ENCODE results near the gene RAB7A.
"Not testable (repeated sequence)": the region's sequence is repeated elsewhere in the genome, so short reads cannot be mapped to it uniquely, and the experiment has no call there.

RAB7A gene

DNA sequence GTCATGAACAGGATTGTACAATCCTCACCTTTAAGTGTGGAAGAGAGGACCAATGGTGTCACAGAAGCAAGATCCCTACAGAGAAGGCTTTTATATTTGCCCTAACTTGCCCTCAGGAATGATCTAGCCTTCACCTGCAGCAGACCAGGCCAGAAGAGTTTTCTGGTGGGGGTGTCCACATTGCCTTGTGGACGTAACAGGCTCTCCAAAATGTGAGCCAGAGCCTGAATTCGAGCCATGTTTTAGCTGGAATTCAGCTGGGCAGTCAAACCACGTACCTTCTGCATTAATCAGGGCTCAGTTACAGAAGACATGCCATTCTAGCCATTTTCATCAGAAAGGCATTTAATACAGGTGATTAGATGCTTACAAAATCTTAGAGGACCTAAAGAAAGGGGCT, 23.6 kb upstream of the RAB7A start:
- DNase-seq (ENCODE audit: low spot score in 2 of 2), result no peak
- no peak for ATAC-seq (ENCODE audit: low read depth)
- Mint-ChIP-seq H3K4me1 (peaks cover 5% of the 10 kb centered on the region), H3K36me3 (no peaks in the 10 kb centered on the region), H3K27me3 (no peaks in the 10 kb centered on the region), H3K9me3 (no peaks in the 10 kb centered on the region), H3K27ac (no peak overlapping the region), H3K4me3 (no peak overlapping the region)

- H3K27ac Mint-ChIP-seq, result no peak overlapping the region
- no peaks in the 10 kb centered on the region for H3K36me3 Mint-ChIP-seq
- no peak overlapping the region for H3K4me3 Mint-ChIP-seq
- DNase-seq (ENCODE audit: low spot score in 2 of 2), result no peak
- H3K4me1 Mint-ChIP-seq, result peaks cover 5% of the 10 kb centered on the region
- H3K27me3 Mint-ChIP-seq, result no peaks in the 10 kb centered on the region
- H3K9me3 Mint-ChIP-seq, result no peaks in the 10 kb centered on the region
- no peak for ATAC-seq (ENCODE audit: low read depth)
Measured at GRCh38 chr3:128703561-128703960, 22.4 kb upstream of the RAB7A start.

DNA sequence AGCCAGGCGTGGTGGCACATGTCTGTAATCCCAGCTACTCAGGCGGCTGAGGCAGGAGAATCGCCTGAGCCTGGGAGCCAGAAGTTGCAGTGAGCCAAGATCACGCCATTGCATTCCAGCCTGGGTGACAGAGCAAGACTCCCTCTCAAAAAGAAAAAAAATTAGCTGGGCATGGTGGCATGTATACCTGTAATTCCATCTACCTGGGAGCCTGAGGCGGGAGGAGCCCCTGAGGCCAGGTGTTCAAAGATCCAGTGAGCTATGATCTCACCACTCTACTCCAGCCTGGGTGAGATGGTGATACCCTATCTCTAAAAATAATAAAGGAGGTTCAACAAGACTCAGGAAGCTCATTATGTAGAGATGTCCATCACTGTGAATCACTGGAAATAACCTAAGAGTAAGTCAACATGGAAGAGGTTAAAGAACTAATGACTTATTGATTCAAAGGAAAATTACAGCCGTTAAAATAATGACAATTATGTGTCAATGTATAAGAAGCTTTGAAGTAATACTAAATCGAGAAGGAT, 19.8 kb upstream of the RAB7A start:
- DNase-seq (ENCODE audit: low spot score in 2 of 2), result no peak
- Mint-ChIP-seq H3K9me3 (no peaks in the 10 kb centered on the region), H3K27me3 (no peaks in the 10 kb centered on the region), H3K36me3 (no peaks in the 10 kb centered on the region), H3K4me1 (peaks cover 3% of the 10 kb centered on the region), H3K4me3 (no peak overlapping the region), H3K27ac (no peak overlapping the region)
- no peak for ATAC-seq (ENCODE audit: low read depth)

- H3K4me1 Mint-ChIP-seq, result no peaks in the 10 kb centered on the region
Measured at GRCh38 chr3:128707928-128708494, 18.0 kb upstream of the RAB7A start.

GRCh38 chr3:128709038-128709437, 16.9 kb upstream of the RAB7A start:
- no peak overlapping the region for H3K4me3 Mint-ChIP-seq
- no peaks in the 10 kb centered on the region for H3K36me3 Mint-ChIP-seq
- DNase-seq (ENCODE audit: low spot score in 2 of 2) (no peak), ATAC-seq (ENCODE audit: low read depth) (no peak)
- H3K27ac Mint-ChIP-seq, result no peak overlapping the region
- no peaks in the 10 kb centered on the region for H3K9me3 Mint-ChIP-seq
- H3K27me3 Mint-ChIP-seq, result no peaks in the 10 kb centered on the region
- no peaks in the 10 kb centered on the region for H3K4me1 Mint-ChIP-seq

More at GRCh38 chr3:128707928-128708494, 18.0 kb upstream of the RAB7A start:
- Mint-ChIP-seq H3K4me3 (no peak overlapping the region), H3K9me3 (no peaks in the 10 kb centered on the region), H3K27ac (no peak overlapping the region), H3K27me3 (no peaks in the 10 kb centered on the region), H3K36me3 (no peaks in the 10 kb centered on the region)
- ATAC-seq (ENCODE audit: low read depth), result no peak
- DNase-seq (ENCODE audit: low spot score in 2 of 2), result no peak

- DNase-seq (ENCODE audit: low spot score in 2 of 2), result no peak
- Mint-ChIP-seq H3K4me3 (no peak overlapping the region), H3K27me3 (no peaks in the 10 kb centered on the region), H3K27ac (no peak overlapping the region), H3K4me1 (no peaks in the 10 kb centered on the region), H3K36me3 (no peaks in the 10 kb centered on the region), H3K9me3 (no peaks in the 10 kb centered on the region)
- ATAC-seq (ENCODE audit: low read depth), result no peak
Measured at GRCh38 chr3:128709506-128710210, 16.3 kb upstream of the RAB7A start.

DNA sequence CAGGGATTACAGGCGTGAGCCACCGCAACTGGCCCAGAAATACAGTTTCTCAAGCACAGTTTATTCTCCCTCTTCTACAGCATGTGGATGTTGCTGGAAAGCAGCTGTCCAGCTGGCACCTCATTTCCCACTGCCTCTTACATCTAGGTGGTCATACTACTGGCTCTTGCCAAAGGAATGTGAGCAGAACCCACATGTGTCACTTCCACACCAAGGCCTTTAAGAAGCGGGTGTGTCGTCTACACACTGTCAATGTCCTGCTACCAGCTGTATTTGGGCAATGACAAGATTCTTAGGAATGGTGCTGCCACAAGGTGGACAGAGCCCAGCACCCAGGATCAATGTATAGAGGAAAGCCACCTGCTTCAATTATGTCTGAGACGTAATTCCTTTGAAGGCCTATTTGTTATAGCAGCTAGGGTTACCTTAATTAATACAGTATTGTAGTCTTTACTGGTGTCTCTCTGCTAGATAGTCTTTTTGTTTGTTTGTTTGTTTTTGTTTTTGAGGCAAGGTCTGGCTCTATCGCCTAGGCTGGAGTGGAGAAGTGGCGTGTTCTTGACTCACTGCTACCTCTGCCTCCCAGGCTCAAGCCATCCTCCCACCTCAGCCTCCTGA, 15.1 kb upstream of the RAB7A start:
- no peaks in the 10 kb centered on the region for H3K36me3 Mint-ChIP-seq
- no peak overlapping the region for H3K4me3 Mint-ChIP-seq
- H3K4me1 Mint-ChIP-seq, result peaks cover 3% of the 10 kb centered on the region
- DNase-seq (ENCODE audit: low spot score in 2 of 2), result no peak
- H3K27me3 Mint-ChIP-seq, result no peaks in the 10 kb centered on the region
- H3K27ac Mint-ChIP-seq, result no peak overlapping the region
- H3K9me3 Mint-ChIP-seq, result no peaks in the 10 kb centered on the region
- ATAC-seq (ENCODE audit: low read depth), result no peak

GRCh38 chr3:128712848-128713247, 13.1 kb upstream of the RAB7A start:
- H3K4me3 Mint-ChIP-seq, result no peak overlapping the region
- no peak overlapping the region for H3K27ac Mint-ChIP-seq
- H3K9me3 Mint-ChIP-seq, result no peaks in the 10 kb centered on the region

DNA sequence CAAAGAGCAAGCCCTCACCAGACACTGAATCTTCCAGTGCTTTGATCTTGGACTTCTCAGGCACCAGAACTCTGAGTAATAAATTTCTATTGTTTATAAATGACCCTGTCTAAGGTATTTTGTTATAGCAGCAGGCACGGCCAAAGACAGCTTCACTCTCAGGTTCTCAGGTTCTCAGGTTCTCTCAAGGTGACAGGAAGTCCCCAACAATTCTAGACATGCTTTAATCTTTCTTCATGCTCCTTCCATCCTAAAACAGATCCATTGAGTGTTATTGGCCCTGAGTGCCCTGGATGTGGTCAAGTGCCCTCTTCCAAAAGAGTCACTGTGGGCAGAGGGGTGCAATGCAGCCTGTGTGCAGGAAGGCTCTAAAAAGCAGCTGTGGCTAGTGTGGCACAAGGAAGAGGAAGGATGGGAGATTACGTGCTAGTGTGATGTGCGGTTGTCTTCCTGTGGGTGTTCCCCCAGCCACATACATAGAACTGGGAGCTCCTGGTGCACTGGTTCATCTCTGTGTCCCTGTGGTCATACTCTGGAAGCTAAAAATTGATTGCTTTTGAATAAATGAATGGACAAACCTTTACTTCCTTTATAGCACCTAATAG, 11.0 kb upstream of the RAB7A start:
- H3K36me3 Mint-ChIP-seq, result no peaks in the 10 kb centered on the region
- no peak overlapping the region for H3K27ac Mint-ChIP-seq
- H3K9me3 Mint-ChIP-seq, result no peaks in the 10 kb centered on the region
- ATAC-seq (ENCODE audit: low read depth) (peak; percentile 69), DNase-seq (ENCODE audit: low spot score in 2 of 2) (no peak)
- H3K4me1 Mint-ChIP-seq, result peaks cover 3% of the 10 kb centered on the region
- no peak overlapping the region for H3K4me3 Mint-ChIP-seq
- H3K27me3 Mint-ChIP-seq, result no peaks in the 10 kb centered on the region

More at GRCh38 chr3:128712848-128713247, 13.1 kb upstream of the RAB7A start:
- no peaks in the 10 kb centered on the region for H3K27me3 Mint-ChIP-seq
- H3K36me3 Mint-ChIP-seq, result no peaks in the 10 kb centered on the region
- H3K4me1 Mint-ChIP-seq, result peaks cover 3% of the 10 kb centered on the region
- no peak for ATAC-seq (ENCODE audit: low read depth)
- no peak for DNase-seq (ENCODE audit: low spot score in 2 of 2)

GRCh38 chr3:128718892-128719291, 7.1 kb upstream of the RAB7A start:
- ATAC-seq (ENCODE audit: low read depth); H3K27ac Mint-ChIP-seq; DNase-seq (ENCODE audit: low spot score in 2 of 2): not testable (repeated sequence)

GRCh38 chr3:128720891-128721290, 5.1 kb upstream of the RAB7A start:
- ATAC-seq (ENCODE audit: low read depth), result no peak
- peaks cover 1% of the 10 kb centered on the region for H3K9me3 Mint-ChIP-seq
- no peak for DNase-seq (ENCODE audit: low spot score in 2 of 2)
- H3K4me3 Mint-ChIP-seq, result no peak overlapping the region
- peaks cover 10% of the 10 kb centered on the region for H3K4me1 Mint-ChIP-seq
- no peak overlapping the region for H3K27ac Mint-ChIP-seq
- H3K27me3 Mint-ChIP-seq, result peaks cover 8% of the 10 kb centered on the region
- H3K36me3 Mint-ChIP-seq, result no peaks in the 10 kb centered on the region

More at GRCh38 chr3:128718892-128719291, 7.1 kb upstream of the RAB7A start:
- H3K9me3 Mint-ChIP-seq, H3K4me3 Mint-ChIP-seq, H3K4me1 Mint-ChIP-seq, H3K36me3 Mint-ChIP-seq, H3K27me3 Mint-ChIP-seq: not testable (repeated sequence)

DNA sequence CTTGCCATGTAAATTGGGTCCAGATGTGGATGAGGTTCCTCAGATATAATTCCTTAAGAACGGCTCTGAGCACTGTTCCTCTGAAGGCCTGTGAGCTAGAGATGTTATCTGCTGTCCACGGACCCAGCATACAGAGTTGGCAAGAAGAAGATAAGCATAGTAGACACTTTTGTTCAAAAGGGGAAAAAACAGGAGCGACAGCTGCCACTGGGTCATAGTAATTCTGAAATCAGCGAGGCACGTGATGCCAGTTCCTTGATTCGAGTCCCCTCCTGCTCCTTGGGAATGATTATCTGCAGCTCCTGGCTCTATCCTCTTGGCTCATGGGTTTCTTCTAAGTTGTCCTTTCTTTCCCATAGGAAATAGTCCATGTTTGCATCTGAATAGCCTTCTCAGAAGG, 2.5 kb upstream of the RAB7A start:
- ATAC-seq (ENCODE audit: low read depth) (no peak), DNase-seq (ENCODE audit: low spot score in 2 of 2) (no peak)
- Mint-ChIP-seq H3K27me3 (peaks cover 8% of the 10 kb centered on the region), H3K4me3 (no peak overlapping the region), H3K36me3 (no peaks in the 10 kb centered on the region), H3K4me1 (peaks cover 27% of the 10 kb centered on the region), H3K27ac (no peak overlapping the region), H3K9me3 (peaks cover 1% of the 10 kb centered on the region)

DNA sequence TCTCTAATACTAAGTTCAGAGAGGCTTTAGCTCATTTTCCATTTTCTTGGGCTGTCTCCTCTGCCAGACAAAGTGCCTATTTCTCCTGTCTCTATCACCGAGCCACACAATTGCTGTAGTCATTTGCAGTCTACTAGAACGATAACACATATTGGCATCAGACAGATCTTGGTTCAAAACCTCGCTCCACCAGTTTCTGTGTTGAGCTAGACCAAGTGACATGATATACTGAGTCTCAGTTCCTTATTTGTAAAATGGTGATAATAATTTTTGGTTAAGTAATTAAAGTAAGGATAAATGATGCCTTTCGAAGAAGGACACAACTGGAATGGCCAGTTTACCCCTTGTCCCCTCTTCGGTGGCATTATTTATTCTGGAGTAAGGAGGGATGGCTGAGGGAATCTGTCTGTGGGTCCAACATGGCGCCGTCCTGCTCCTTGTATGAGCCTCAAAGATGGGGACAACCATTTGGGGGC, 398 bp upstream of the RAB7A start:
- ATAC-seq (ENCODE audit: low read depth) (peak; percentile 59), DNase-seq (ENCODE audit: low spot score in 2 of 2) (no peak)
- Mint-ChIP-seq H3K9me3 (peaks cover 1% of the 10 kb centered on the region), H3K4me1 (peaks cover 36% of the 10 kb centered on the region), H3K27me3 (peaks cover 8% of the 10 kb centered on the region), H3K27ac (peak overlapping the region; percentile 96), H3K36me3 (no peaks in the 10 kb centered on the region), H3K4me3 (peak overlapping the region; percentile 96)

- peaks cover 1% of the 10 kb centered on the region for H3K36me3 Mint-ChIP-seq
- no peak for ATAC-seq (ENCODE audit: low read depth)
- peak overlapping the region; percentile 96 for H3K4me3 Mint-ChIP-seq
- H3K27me3 Mint-ChIP-seq, result no peaks in the 10 kb centered on the region
- no peak for DNase-seq (ENCODE audit: low spot score in 2 of 2)
- H3K27ac Mint-ChIP-seq, result peak overlapping the region; percentile 96
- H3K4me1 Mint-ChIP-seq, result peaks cover 43% of the 10 kb centered on the region
- peaks cover 1% of the 10 kb centered on the region for H3K9me3 Mint-ChIP-seq
Measured at GRCh38 chr3:128727059-128727458, 1.1 kb downstream of the RAB7A start.

Data from memory B cell (primary cell).